CD4-positive, alpha-beta memory T cell (primary cell): ENCODE data around the gene VPS41. TPM values are rescaled to one million over a fixed set of nuclear protein-coding genes. Genes with fewer than 3 reads are reported as not detected.

Source experiments
- CTCF ChIA-PET: fragments of 350-600 bp; sonication (Branson Sonifier 250); formaldehyde crosslinking; loops from one replicate; lab custom pipeline; 2021; ENCODE audit warnings: inconsistent platforms; ENCODE audit not compliant: partially characterized antibody; lab: Charles Lee
- POLR2A ChIA-PET: fragments of 350-600 bp; sonication (Branson Sonifier 250); formaldehyde crosslinking; loops from one replicate; lab custom pipeline; 2021; ENCODE audit not compliant: partially characterized antibody; lab: Charles Lee
- DNase-seq, 5 donors: peaks; one replicate each; pipeline versions ENCODE4 v3.0.0 to v3.0.0-alpha.2; 2020 to 2022; ENCODE audit warnings: mixed read lengths in 1 of 5
- H3K27ac ChIP-seq: one replicate; pipeline ENCODE4 v1.7.0; 2013; ENCODE audit warnings: low read depth, low read length
- H3K27me3 ChIP-seq: 2 replicates; pipeline ENCODE4 v1.7.0; 2013; ENCODE audit warnings: mild to moderate bottlenecking, low read length, moderate library complexity; ENCODE audit not compliant: insufficient read depth
- H3K36me3 ChIP-seq: 2 replicates; pipeline ENCODE4 v1.7.0; 2013; ENCODE audit warnings: mild to moderate bottlenecking, low read length, moderate library complexity; ENCODE audit not compliant: insufficient read depth
- H3K4me1 ChIP-seq: 2 replicates; pipeline ENCODE4 v1.7.0; 2013; ENCODE audit warnings: mild to moderate bottlenecking, low read length, moderate library complexity; ENCODE audit not compliant: insufficient read depth
- H3K4me3 ChIP-seq, 2 donors: one replicate each; pipeline ENCODE4 v1.7.0; 2013; ENCODE audit warnings: low read length in 2 of 2, mild to moderate bottlenecking in 1 of 2
- H3K9me3 ChIP-seq, 2 donors: one replicate each; pipeline ENCODE4 v1.7.0; 2013; ENCODE audit warnings: low read length in 2 of 2, control low read depth in 1 of 2; ENCODE audit not compliant: control insufficient read depth in 1 of 2
- H3K27ac Mint-ChIP-seq, 7 donors: one replicate each; pipeline ENCODE4 v1.8.0; 2020 to 2021; ENCODE audit warnings: mixed read lengths in 7 of 7, mild to moderate bottlenecking in 6 of 7, inconsistent platforms in 3 of 7, moderate library complexity in 3 of 7
- H3K27me3 Mint-ChIP-seq, 2 donors: one replicate each; pipeline ENCODE4 v1.8.0; 2020 to 2021; ENCODE audit warnings: mixed read lengths in 2 of 2
- H3K36me3 Mint-ChIP-seq, 2 donors: one replicate each; pipeline ENCODE4 v1.8.0; 2020 to 2021; ENCODE audit warnings: mixed read lengths in 2 of 2, inconsistent platforms in 1 of 2, mild to moderate bottlenecking in 1 of 2
- H3K4me1 Mint-ChIP-seq, 4 donors: one replicate each; pipeline ENCODE4 v1.8.0; 2020 to 2021; ENCODE audit warnings: mixed read lengths in 4 of 4, mild to moderate bottlenecking in 1 of 4
- H3K4me3 Mint-ChIP-seq, 8 donors: one replicate each; pipeline ENCODE4 v1.8.0; 2020 to 2021; ENCODE audit warnings: mixed read lengths in 8 of 8, mild to moderate bottlenecking in 7 of 8, moderate library complexity in 6 of 8, inconsistent platforms in 3 of 8
- H3K9me3 Mint-ChIP-seq, 8 donors: one replicate each; pipeline ENCODE4 v1.8.0; 2020 to 2021; ENCODE audit warnings: mixed read lengths in 8 of 8, mild to moderate bottlenecking in 5 of 8, inconsistent platforms in 3 of 8, moderate library complexity in 1 of 8
- intact Hi-C: fragments of 100-400 bp; cut with micrococcal nuclease; formaldehyde crosslinking; loops from one replicate; pipeline ENCODE4 v1.15.1; 2023
- polyA plus RNA-seq, 2 donors: library from polyadenylated mRNA; unstranded; fragments of 300-500 nt; fragmentation: Illumina TruSeq; gene quantifications; one replicate each; pipeline ENCODE4 v1.2.3, GENCODE V29; 2021
- total RNA-seq, 2 experiments: library from RNA; stranded (reverse); gene quantifications; one replicate each; pipeline ENCODE4 v1.2.3, GENCODE V29; 2021

The VPS41 gene
- total and polyA plus RNA-seq, 4 experiments from 2014 or later: 54.6 to 73.3 (median 62.5) TPM

DNA sequence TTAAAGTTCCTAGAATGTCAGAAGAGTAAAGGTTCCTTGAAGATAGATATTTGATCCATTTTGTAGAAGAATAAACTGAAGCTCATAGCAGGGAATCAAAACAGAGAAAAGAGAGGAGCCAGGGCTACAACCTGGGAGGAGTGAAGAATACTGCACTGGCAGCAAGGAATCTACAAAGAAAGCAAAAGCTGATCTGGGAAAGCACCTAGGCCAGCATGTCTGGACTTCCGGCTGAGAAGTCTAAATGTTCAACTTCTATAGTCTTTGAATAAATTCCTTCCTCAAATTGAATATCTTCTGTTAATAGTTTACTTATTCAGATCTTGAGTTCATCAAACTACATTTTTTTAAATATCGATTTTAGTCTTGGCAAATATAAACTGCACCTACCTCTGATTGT lies 78.2 kb downstream of the VPS41 start:
- no peak for DNase-seq
- Histone ChIP-seq H3K4me3 (no peak overlapping the region), H3K4me1 (no peaks in the 10 kb centered on the region), H3K27ac (no peak overlapping the region), H3K9me3 (no peaks in the 10 kb centered on the region), H3K27me3 (no peaks in the 10 kb centered on the region), H3K36me3 (no peaks in the 10 kb centered on the region)
- ChIA-PET CTCF (interaction anchor here (0.6 kb wide), 1 partner anchor 1396 kb away, joined by 3 read pairs; no protein-coding TSS in a partner anchor), POLR2A (interaction anchor here (0.5 kb wide), 1 partner anchor 734 kb away, joined by 6 read pairs; no protein-coding TSS in a partner anchor)
- Mint-ChIP-seq H3K9me3 (peaks cover 0 to 1% (median 0%) of the 10 kb centered on the region in 8 donors), H3K36me3 (peaks cover 13 to 17% of the 10 kb centered on the region in 2 donors), H3K4me3 (no peak overlapping the region), H3K27me3 (no peaks in the 10 kb centered on the region), H3K4me1 (peaks cover 0 to 14% (median 12%) of the 10 kb centered on the region in 4 donors), H3K27ac (peak overlapping the region in 3 of 7 donors; percentile 18 to 50 (median 30))
- intact Hi-C loops: no loop called here

DNA sequence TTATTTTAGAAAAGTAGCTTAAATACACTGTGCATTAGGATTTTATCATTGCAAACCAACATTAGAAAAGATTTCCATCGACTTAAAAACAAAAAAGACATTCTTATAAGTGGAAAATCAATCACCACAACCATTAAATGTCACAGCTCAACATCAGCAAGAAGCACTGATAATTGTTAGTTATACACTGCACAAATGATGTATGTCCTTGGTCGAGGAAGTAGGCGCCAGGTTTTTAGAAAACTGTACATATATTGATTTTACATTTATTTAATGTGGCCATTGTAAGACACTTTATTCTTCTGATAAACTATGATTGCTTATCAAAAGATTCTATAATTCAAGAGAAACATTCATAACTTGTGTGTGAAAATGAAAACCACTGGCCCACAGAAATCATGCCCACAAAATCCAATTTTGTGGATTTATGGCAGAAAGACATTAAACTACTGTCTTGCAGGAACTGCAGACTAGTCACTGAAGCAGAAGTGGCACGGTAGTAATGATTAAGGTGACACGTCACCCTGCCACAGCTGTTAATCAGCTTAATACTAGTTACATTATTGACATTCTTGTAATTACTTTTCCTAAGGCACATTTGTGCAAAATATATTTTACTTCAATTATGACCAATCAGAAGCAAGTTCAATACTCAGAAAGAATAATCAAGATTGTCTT lies 79.4 kb downstream of the VPS41 start:
- ChIA-PET POLR2A (no interaction called here), CTCF (no interaction called here)
- H3K27ac ChIP-seq: no peak overlapping the region
- no peak overlapping the region for H3K27ac Mint-ChIP-seq
- H3K4me1 ChIP-seq: no peaks in the 10 kb centered on the region
- DNase-seq: no peak
- no peaks in the 10 kb centered on the region for H3K36me3 ChIP-seq
- H3K9me3 ChIP-seq: no peaks in the 10 kb centered on the region
- H3K27me3 Mint-ChIP-seq: no peaks in the 10 kb centered on the region
- H3K4me3 ChIP-seq: no peak overlapping the region
- H3K36me3 Mint-ChIP-seq: peaks cover 16 to 22% of the 10 kb centered on the region in 2 donors
- H3K9me3 Mint-ChIP-seq: peaks cover 0 to 2% (median 0%) of the 10 kb centered on the region in 8 donors
- peaks cover 0 to 14% (median 12%) of the 10 kb centered on the region in 4 donors for H3K4me1 Mint-ChIP-seq
- H3K4me3 Mint-ChIP-seq: no peak overlapping the region
- H3K27me3 ChIP-seq: no peaks in the 10 kb centered on the region
- intact Hi-C loops: no loop called here

DNA sequence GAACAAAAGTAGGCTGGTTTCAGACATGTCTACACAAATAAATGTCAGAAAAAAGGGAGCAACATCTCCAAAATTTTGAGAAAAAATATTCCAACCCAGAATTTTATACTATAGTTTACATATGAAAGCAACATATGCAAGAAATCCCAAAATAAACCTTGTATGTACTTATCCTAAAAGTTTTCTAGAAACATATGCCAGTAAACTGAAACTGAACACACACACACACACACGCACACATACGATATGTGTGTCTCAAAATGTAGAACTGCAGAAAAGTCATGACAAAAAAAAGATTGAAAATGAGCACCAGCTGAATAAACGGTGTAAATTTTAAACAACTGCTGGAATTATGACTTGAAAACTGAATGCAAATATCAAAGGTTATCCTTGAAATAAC lies 81.0 kb downstream of the VPS41 start:
- Mint-ChIP-seq H3K36me3 (peaks cover 26 to 32% of the 10 kb centered on the region in 2 donors), H3K4me3 (no peak overlapping the region), H3K27me3 (no peaks in the 10 kb centered on the region), H3K9me3 (peaks cover 2 to 9% (median 4%) of the 10 kb centered on the region in 8 donors), H3K27ac (no peak overlapping the region), H3K4me1 (peaks cover 0 to 15% (median 8%) of the 10 kb centered on the region in 4 donors)
- no peak for DNase-seq
- H3K27me3 ChIP-seq: no peaks in the 10 kb centered on the region
- intact Hi-C loops: no loop called here
- POLR2A ChIA-PET: no interaction called here
- H3K4me3 ChIP-seq: no peak overlapping the region
- H3K36me3 ChIP-seq: no peaks in the 10 kb centered on the region
- no peaks in the 10 kb centered on the region for H3K4me1 ChIP-seq
- CTCF ChIA-PET: no interaction called here
- no peaks in the 10 kb centered on the region for H3K9me3 ChIP-seq
- H3K27ac ChIP-seq: no peak overlapping the region

DNA sequence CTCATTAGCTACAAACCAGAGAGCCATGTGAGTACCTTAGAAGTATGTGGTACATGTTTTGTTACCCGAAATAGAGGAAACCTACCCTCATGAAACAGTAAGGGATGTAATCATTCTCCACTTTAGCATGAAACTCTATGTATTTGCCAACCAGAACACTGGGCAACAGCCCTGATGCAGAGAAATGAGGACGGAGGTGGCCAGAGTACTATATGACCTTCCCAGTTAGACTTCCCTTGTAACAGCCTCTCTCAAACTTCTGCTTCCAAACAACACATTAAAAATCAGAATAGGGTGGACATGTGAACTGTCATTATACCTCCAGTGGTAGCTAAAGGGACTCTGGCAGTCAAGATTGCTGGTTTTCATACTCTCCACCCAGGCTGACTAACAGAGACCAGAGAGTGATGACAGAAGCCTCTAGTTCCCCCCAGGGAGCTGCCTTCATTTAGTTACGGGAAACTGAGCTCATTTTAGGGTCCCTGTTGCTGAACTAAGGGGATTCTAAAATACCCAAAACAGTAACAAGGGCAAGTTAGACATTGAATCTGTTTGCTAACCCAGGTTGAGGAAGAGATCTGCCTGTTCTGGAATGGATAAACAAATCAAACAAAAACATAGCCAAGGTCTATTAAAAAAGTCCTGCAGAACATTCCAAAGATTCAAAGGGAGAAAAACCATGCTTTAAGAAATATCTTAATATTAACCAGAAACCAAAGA lies 83.1 kb downstream of the VPS41 start:
- Mint-ChIP-seq H3K27ac (peak overlapping the region in 1 of 7 donors; percentile 9), H3K36me3 (peaks cover 28 to 39% of the 10 kb centered on the region in 2 donors), H3K4me3 (no peak overlapping the region), H3K9me3 (peaks cover 2 to 9% (median 4%) of the 10 kb centered on the region in 8 donors), H3K27me3 (no peaks in the 10 kb centered on the region), H3K4me1 (peaks cover 0 to 7% (median 1%) of the 10 kb centered on the region in 4 donors)
- H3K36me3 ChIP-seq: no peaks in the 10 kb centered on the region
- H3K27ac ChIP-seq: no peak overlapping the region
- H3K27me3 ChIP-seq: no peaks in the 10 kb centered on the region
- DNase-seq: no peak
- no peaks in the 10 kb centered on the region for H3K9me3 ChIP-seq
- no peaks in the 10 kb centered on the region for H3K4me1 ChIP-seq
- POLR2A ChIA-PET: no interaction called here
- CTCF ChIA-PET: no interaction called here
- no peak overlapping the region for H3K4me3 ChIP-seq
- intact Hi-C loops: no loop called here

DNA sequence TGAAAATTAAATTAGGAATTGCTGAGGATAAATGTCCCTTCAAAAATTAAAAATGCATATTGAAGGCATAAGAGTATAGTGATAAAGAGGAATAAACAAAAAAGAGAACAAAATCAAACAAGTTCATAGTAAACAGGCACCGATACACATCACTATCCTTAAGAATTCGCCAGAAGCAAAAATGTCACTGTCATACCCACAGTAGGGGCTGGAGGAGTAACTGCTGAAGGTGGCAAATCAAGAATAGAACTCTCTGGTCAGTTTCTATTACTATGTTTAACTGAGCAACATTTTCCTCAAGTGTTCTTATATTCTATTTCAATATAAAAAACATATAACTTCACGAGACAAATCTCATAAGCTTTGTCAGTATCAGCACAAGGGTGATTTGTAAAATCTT lies 84.0 kb downstream of the VPS41 start:
- no peaks in the 10 kb centered on the region for H3K27me3 ChIP-seq
- Mint-ChIP-seq H3K4me1 (peaks cover 0 to 5% (median 1%) of the 10 kb centered on the region in 4 donors), H3K4me3 (no peak overlapping the region), H3K36me3 (peaks cover 23 to 32% of the 10 kb centered on the region in 2 donors), H3K27ac (no peak overlapping the region), H3K27me3 (no peaks in the 10 kb centered on the region), H3K9me3 (peaks cover 2 to 9% (median 4%) of the 10 kb centered on the region in 8 donors)
- no peak for DNase-seq
- no peaks in the 10 kb centered on the region for H3K9me3 ChIP-seq
- H3K36me3 ChIP-seq: no peaks in the 10 kb centered on the region
- ChIA-PET POLR2A (no interaction called here), CTCF (no interaction called here)
- no peaks in the 10 kb centered on the region for H3K4me1 ChIP-seq
- no peak overlapping the region for H3K27ac ChIP-seq
- intact Hi-C loops: no loop called here
- H3K4me3 ChIP-seq: no peak overlapping the region

DNA sequence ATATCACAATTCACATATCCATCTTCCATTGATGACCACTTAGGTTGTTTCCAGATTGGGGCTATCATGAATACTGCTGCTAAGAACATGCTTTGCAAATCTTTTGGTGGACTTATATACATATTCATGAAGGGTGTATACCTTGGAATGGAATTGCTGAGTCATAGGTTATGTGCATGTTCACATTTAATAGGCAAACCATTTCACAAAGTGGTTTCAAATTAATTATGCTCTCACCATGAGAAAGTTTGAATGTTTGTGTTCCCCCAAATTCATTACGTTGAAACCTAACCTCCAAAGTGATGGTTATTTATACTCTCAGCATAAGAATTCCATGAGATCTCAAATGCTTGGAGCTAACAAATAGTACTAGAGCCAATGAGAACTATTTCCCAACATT lies 86.4 kb downstream of the VPS41 start:
- no peaks in the 10 kb centered on the region for H3K9me3 ChIP-seq
- Mint-ChIP-seq H3K9me3 (peaks cover 2 to 9% (median 4%) of the 10 kb centered on the region in 8 donors), H3K27me3 (no peaks in the 10 kb centered on the region), H3K27ac (no peak overlapping the region), H3K36me3 (peaks cover 18 to 33% of the 10 kb centered on the region in 2 donors), H3K4me1 (peaks cover 0 to 5% (median 1%) of the 10 kb centered on the region in 4 donors), H3K4me3 (no peak overlapping the region)
- DNase-seq: no peak
- H3K4me3 ChIP-seq: no peak overlapping the region
- no peak overlapping the region for H3K27ac ChIP-seq
- no peaks in the 10 kb centered on the region for H3K27me3 ChIP-seq
- POLR2A ChIA-PET: no interaction called here
- intact Hi-C loops: no loop called here
- no peaks in the 10 kb centered on the region for H3K4me1 ChIP-seq
- peaks cover 3% of the 10 kb centered on the region for H3K36me3 ChIP-seq
- CTCF ChIA-PET: no interaction called here

DNA sequence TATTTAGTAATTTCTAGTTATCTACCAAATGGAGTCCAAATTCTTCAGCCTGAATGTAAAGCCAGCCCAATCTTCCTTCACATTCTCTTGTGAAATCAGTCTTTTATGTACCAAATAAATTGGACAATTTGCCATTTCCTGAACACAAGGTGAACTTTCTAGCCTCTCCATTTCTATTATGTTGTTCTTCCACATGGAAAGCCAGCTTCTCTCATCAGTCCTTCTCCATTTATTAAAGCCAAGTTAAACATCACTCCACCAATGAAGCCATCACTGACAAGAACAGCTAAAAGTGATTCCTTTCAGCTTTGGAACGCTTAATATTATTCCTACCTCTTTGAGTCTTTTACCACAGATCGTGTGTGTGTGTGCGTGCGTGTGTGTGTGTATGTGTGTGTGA lies 88.4 kb downstream of the VPS41 start:
- Histone ChIP-seq H3K4me3 (no peak overlapping the region), H3K27ac (no peak overlapping the region), H3K27me3 (no peaks in the 10 kb centered on the region), H3K9me3 (no peaks in the 10 kb centered on the region), H3K4me1 (no peaks in the 10 kb centered on the region), H3K36me3 (peaks cover 4% of the 10 kb centered on the region)
- no peak overlapping the region for H3K4me3 Mint-ChIP-seq
- POLR2A ChIA-PET: no interaction called here
- H3K27me3 Mint-ChIP-seq: no peaks in the 10 kb centered on the region
- H3K36me3 Mint-ChIP-seq: peaks cover 22 to 45% of the 10 kb centered on the region in 2 donors
- H3K27ac Mint-ChIP-seq: no peak overlapping the region
- intact Hi-C loops: no loop called here
- CTCF ChIA-PET: no interaction called here
- peaks cover 0 to 9% (median 4%) of the 10 kb centered on the region in 8 donors for H3K9me3 Mint-ChIP-seq
- DNase-seq: no peak
- H3K4me1 Mint-ChIP-seq: peaks cover 0 to 2% (median 0%) of the 10 kb centered on the region in 4 donors
